ENCODE measurements around the gene CCR5AS.
"Not testable (repeated sequence)": the region's sequence is repeated elsewhere in the genome, so short reads cannot be mapped to it uniquely, and the experiment has no call there.

The CCR5AS gene

GRCh38 chr3:46429250-46429649 is 22.4 kb upstream of the CCR5AS start:
- DNase-seq (ENCODE audit: low spot score), result no peak

- DNase-seq (ENCODE audit: low spot score), result no peak
Measured at GRCh38 chr3:46427916-46428833, 21.3 kb upstream of the CCR5AS start.

GRCh38 chr3:46427404-46427803 is 20.5 kb upstream of the CCR5AS start:
- DNase-seq (ENCODE audit: low spot score), result not testable (repeated sequence)

DNA sequence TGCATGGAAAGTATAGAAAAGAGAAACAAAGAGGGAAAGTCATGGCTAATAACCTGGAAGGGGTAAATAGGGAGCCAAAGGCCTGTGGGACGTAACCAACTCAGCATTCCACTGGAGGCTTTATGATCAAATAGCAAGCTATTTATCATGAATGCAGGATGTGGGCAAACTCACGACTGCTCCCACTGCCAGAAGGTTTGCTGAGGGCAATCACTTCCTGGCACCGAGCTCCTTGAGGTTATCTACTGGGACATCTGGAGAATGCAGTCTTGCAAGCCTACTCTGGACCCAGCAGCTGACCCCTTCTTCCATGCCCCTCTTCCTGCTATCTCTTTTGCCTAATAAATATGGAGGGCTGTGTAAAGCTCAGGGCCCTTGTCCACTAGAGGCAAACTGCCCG is 19.6 kb upstream of the CCR5AS start:
- not testable (repeated sequence) for DNase-seq (ENCODE audit: low spot score)

- no peak for DNase-seq (ENCODE audit: low spot score)
Measured at GRCh38 chr3:46423588-46423987, 16.7 kb upstream of the CCR5AS start.

DNA sequence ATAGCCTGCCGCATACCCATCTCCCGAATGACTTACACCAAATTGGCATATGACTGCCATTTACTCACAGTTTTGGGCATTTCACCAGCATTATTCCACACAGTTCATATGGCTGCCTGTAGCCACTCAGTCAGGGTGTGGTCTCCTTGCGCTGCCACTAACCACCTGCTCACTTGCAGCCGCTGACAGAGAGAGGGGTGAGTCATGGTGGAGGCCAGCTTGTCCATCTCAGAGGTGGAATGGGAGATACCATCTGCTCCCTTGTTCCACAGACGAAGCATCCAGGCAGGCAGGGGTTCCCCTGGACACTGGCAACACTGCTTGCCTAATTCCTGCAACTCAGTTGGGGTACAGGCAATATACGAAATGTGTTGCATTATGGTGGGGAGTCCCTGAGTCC is 15.8 kb upstream of the CCR5AS start:
- no peak for DNase-seq (ENCODE audit: low spot score)

DNA sequence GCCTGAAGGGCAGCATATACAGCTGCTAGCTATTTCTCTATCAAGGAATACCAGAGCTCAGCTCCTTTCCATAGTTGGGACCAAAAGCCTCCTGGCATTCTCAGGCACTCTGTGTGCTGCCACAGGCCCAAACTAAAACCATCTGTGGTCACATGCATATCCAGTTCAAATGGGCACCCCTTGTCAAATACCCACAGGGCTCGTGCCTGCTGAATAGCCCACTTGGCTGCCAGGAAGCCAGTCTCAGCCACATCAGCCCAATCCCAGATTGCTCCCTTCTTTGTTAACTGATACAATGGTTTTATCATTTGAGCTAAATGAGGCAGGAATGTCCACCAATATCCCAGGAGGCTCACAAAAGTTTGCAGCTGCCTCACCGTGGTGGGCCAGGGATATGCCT is 14.1 kb upstream of the CCR5AS start:
- DNase-seq (ENCODE audit: low spot score), result no peak

- DNase-seq (ENCODE audit: low spot score), result no peak
Measured at GRCh38 chr3:46419816-46420215, 12.9 kb upstream of the CCR5AS start.

DNA sequence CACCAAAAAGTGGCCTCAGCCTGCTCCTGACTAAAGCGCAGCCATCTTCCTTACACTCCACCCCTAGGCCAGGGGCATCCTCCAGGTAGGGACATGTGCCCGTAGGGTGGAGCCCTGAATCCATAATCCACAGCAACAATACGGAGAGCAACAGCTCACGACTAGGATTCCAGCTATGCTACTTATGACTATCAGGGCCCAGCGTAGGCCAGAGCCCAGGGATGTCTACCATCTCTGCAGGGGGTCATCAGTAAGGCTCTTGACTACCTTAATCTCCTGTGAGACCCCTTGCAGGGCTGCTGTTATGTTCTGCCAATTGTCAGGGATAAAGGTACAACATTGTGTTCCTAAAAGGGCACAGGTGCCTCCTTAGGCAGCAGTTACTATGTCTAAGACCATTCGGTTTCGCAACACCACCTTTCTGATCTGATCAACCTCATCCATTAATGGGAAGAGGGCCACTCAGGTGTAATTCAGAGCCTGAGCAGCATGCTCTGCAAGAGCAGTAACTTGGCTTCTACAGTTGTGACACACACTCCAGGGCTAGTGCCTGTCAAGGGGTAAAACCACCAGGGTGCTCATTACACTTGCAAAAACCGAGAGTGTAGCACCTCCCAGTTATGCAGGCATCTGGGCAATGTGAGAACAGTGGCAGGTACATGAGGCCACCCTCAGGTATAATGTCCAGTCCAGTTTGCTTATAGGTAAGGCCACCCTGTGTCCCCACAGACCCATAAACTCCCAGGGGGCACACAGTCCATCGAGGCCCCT is 11.2 kb upstream of the CCR5AS start:
- DNase-seq (ENCODE audit: low spot score), result no peak

GRCh38 chr3:46416811-46417510 is 10.1 kb upstream of the CCR5AS start:
- DNase-seq (ENCODE audit: low spot score), result no peak

- no peak for DNase-seq (ENCODE audit: low spot score)
Measured at GRCh38 chr3:46416125-46416810, 9.4 kb upstream of the CCR5AS start.

- DNase-seq (ENCODE audit: low spot score), result no peak
Measured at GRCh38 chr3:46414739-46415138, 7.9 kb upstream of the CCR5AS start.

GRCh38 chr3:46413951-46414350 is 7.1 kb upstream of the CCR5AS start:
- no peak for DNase-seq (ENCODE audit: low spot score)

- no peak for DNase-seq (ENCODE audit: low spot score)
Measured at GRCh38 chr3:46412786-46413298, 6.0 kb upstream of the CCR5AS start.

- no peak for DNase-seq (ENCODE audit: low spot score)
Measured at GRCh38 chr3:46411271-46411670, 4.4 kb upstream of the CCR5AS start.

DNA sequence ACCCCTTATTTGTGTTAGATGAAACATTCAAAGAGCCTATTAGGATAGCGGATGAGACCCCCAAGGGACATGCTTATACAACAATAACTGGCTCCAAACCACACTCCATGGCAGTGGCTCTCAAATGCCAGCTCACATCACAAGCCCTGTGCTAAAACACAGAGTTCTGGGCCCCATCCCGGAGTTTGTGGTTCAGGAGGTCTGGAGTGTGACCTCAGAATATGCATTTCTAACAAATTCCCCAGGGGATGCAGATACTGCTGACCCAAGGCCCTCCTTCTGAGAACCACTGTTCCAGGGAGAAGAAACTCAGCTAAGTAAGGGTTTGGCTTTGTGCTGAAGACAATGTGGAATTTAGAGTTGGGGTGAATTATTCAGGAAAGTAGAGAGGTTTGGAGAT is 3.8 kb upstream of the CCR5AS start:
- no peak for DNase-seq (ENCODE audit: low spot score)

DNA sequence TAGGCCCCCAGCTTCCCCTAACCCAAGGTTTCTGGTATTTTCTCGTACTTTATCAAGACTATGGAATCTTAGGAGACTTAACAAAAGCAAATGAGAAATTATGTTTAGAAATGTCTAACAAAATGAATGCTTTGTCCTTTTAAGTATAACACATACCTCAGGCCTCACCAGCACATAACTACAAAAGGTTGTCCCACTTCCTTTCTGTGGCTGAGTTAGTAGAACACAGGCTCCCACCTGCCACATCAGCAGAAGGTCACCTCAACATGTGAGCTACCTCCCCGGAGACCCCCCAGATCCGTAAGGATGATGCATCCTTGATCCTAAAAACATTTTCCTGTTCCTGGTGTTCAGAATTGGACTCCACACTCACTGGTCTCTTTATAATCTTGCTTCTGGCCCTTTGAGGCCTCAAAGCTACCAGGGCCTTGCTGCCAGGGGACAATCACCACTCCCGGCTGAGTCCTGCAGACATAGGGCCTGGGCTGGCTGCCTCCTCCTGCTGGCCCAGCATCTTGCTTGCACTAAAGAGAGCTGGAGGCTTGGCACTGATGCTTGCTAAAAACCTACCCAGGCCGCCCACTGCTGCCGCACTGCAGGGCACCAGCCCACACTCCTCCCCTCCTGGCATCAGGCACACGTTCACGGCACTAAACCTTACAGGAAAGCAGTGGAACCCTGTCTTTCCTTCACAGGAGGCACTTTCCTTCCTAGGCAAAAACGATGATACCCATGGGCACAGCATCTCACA is 3.0 kb upstream of the CCR5AS start:
- DNase-seq (ENCODE audit: low spot score), result no peak

- no peak for DNase-seq (ENCODE audit: low spot score)
Measured at GRCh38 chr3:46408853-46409252, 2.0 kb upstream of the CCR5AS start.

- no peak for DNase-seq (ENCODE audit: low spot score)
Measured at GRCh38 chr3:46407970-46408369, 1.1 kb upstream of the CCR5AS start.

- no peak for DNase-seq (ENCODE audit: low spot score)
Measured at GRCh38 chr3:46406443-46406787, 451 bp downstream of the CCR5AS start.

Measured in D341Med (cell line).